ENCODE results near the gene COPE. TPM values are rescaled to one million over a fixed set of nuclear protein-coding genes. Genes with fewer than 3 reads are reported as not detected.

Gene COPE
- total RNA-seq, 4 donors from 2014 or later, result 169 to 229 (median 203) TPM

- intact Hi-C loops (cut with DNase I; ENCODE audit: low total_unique reads), result no loop called here
- Histone ChIP-seq H3K9me3 (no peaks in the 10 kb centered on the region), H3K27me3 (no peaks in the 10 kb centered on the region), H3K4me1 (peaks cover 0 to 7% of the 10 kb centered on the region in 2 donors), H3K27ac (no peak overlapping the region), H3K36me3 (peaks cover 0 to 30% of the 10 kb centered on the region in 2 donors), H3K4me3 (no peak overlapping the region)
- peak in 1 of 2 donors; percentile 60 for DNase-seq
- in situ Hi-C loops (cut with MboI; ENCODE audit: low sequenced_read_pairs in 4 of 4), result no loop called here
- ATAC-seq, result peak in 1 of 2 donors; percentile 63
- no peak for TF ChIP-seq CTCF (IDR thresholded peaks at IDR 0.05 in 4 of 5, conservative IDR thresholded peaks at IDR 0.05 in 1 of 5)
- TF ChIP-seq POLR2A (IDR thresholded peaks at IDR 0.05), result no peak
These were observed 18.3 kb downstream of the COPE start for GRCh38 chr19:18900700-18901481.

- intact Hi-C loops (cut with DNase I; ENCODE audit: low total_unique reads), result loop anchor here (10.0 kb wide), 1 partner anchor 135 kb away; the partner anchor contains the start of genes ARMC6 and SUGP2
- Histone ChIP-seq H3K27ac (no peak overlapping the region), H3K27me3 (no peaks in the 10 kb centered on the region), H3K9me3 (no peaks in the 10 kb centered on the region), H3K36me3 (peaks cover 0 to 20% of the 10 kb centered on the region in 2 donors), H3K4me3 (no peak overlapping the region), H3K4me1 (peaks cover 0 to 13% of the 10 kb centered on the region in 2 donors)
- in situ Hi-C loops (cut with MboI; ENCODE audit: low sequenced_read_pairs in 4 of 4), result no loop called here
- TF ChIP-seq CTCF (IDR thresholded peaks at IDR 0.05 in 4 of 5, conservative IDR thresholded peaks at IDR 0.05 in 1 of 5) (no peak), POLR2A (IDR thresholded peaks at IDR 0.05) (no peak)
- no peak for ATAC-seq
- DNase-seq, result no peak
These were observed 19.3 kb downstream of the COPE start for GRCh38 chr19:18899624-18900560.

GRCh38 chr19:18898607-18899408, 20.4 kb downstream of the COPE start:
- intact Hi-C loops (cut with DNase I; ENCODE audit: low total_unique reads), result loop anchor here (10.0 kb wide), 1 partner anchor 136 kb away; the partner anchor contains the start of genes ARMC6 and SUGP2
- Histone ChIP-seq H3K4me1 (peaks cover 1 to 24% of the 10 kb centered on the region in 2 donors), H3K27me3 (no peaks in the 10 kb centered on the region), H3K9me3 (no peaks in the 10 kb centered on the region), H3K4me3 (no peak overlapping the region), H3K27ac (no peak overlapping the region), H3K36me3 (peaks cover 0 to 15% of the 10 kb centered on the region in 2 donors)
- ATAC-seq (no peak), DNase-seq (no peak)
- TF ChIP-seq POLR2A (IDR thresholded peaks at IDR 0.05) (no peak), CTCF (IDR thresholded peaks at IDR 0.05 in 4 of 5, conservative IDR thresholded peaks at IDR 0.05 in 1 of 5) (no peak)
- in situ Hi-C loops (cut with MboI; ENCODE audit: low sequenced_read_pairs in 4 of 4), result no loop called here

- Histone ChIP-seq H3K4me1 (peaks cover 8 to 29% of the 10 kb centered on the region in 2 donors), H3K9me3 (no peaks in the 10 kb centered on the region), H3K4me3 (no peak overlapping the region), H3K27me3 (no peaks in the 10 kb centered on the region), H3K27ac (no peak overlapping the region), H3K36me3 (peaks cover 0 to 15% of the 10 kb centered on the region in 2 donors)
- ATAC-seq (no peak), DNase-seq (peak in 1 of 2 donors; percentile 35)
- no peak for TF ChIP-seq POLR2A (IDR thresholded peaks at IDR 0.05)
- no peak for TF ChIP-seq CTCF (IDR thresholded peaks at IDR 0.05 in 4 of 5, conservative IDR thresholded peaks at IDR 0.05 in 1 of 5)
- in situ Hi-C loops (cut with MboI; ENCODE audit: low sequenced_read_pairs in 4 of 4) (no loop called here), intact Hi-C loops (cut with DNase I; ENCODE audit: low total_unique reads) (loop anchor here (10.0 kb wide), 1 partner anchor 137 kb away; the partner anchor contains the start of genes ARMC6 and SUGP2)
These were observed 21.0 kb downstream of the COPE start for GRCh38 chr19:18898081-18898606.

Measured in gastrocnemius medialis (tissue), 4 donors.